Lung (tissue), 12 donors: ENCODE data around the gene TIMM23. TPM values are rescaled to one million over a fixed set of nuclear protein-coding genes. Genes with fewer than 3 reads are reported as not detected.

Experiments
- ATAC-seq: fragments of 200-7000 bp; cut with Tn5 transposase; one replicate; pipeline ENCODE4 v1.9.1; 2020; ENCODE audit warnings: moderate number of reproducible peaks; ENCODE audit not compliant: insufficient read depth, low FRiP score
- DNase-seq, 3 donors: peaks; one replicate each; pipeline ENCODE4 v3.0.0-alpha.2; 2013 to 2017
- H3K27ac ChIP-seq, 2 donors: one replicate each; pipeline ENCODE4 v1.5.1; 2013; ENCODE audit warnings: mild to moderate bottlenecking in 2 of 2, moderate library complexity in 2 of 2, control low read depth in 1 of 2, inconsistent platforms in 1 of 2, low read depth in 1 of 2, low read length in 1 of 2
- H3K27me3 ChIP-seq, 3 donors: one replicate each; pipeline ENCODE4 v1.5.1; 2013; ENCODE audit warnings: low read length in 2 of 3; ENCODE audit not compliant: control insufficient read depth in 3 of 3, insufficient read depth in 3 of 3
- H3K36me3 ChIP-seq, 4 donors: one replicate each; pipeline ENCODE4 v1.5.1; 2013; ENCODE audit warnings: low read length in 4 of 4, mild to moderate bottlenecking in 1 of 4, moderate library complexity in 1 of 4; ENCODE audit not compliant: control insufficient read depth in 4 of 4, insufficient read depth in 4 of 4
- H3K4me1 ChIP-seq, 5 donors: one replicate each; pipeline ENCODE4 v1.5.1; 2013; ENCODE audit warnings: low read length in 5 of 5, mild to moderate bottlenecking in 2 of 5, moderate library complexity in 1 of 5; ENCODE audit not compliant: control insufficient read depth in 5 of 5, insufficient read depth in 5 of 5
- H3K4me3 ChIP-seq: one replicate; pipeline ENCODE4 v1.5.1; 2013; ENCODE audit warnings: mild to moderate bottlenecking, control low read depth, moderate library complexity
- H3K9ac ChIP-seq, 2 donors: one replicate each; pipeline ENCODE4 v1.5.1; 2013; ENCODE audit warnings: low read length in 2 of 2, control low read depth in 1 of 2; ENCODE audit not compliant: insufficient read depth in 1 of 2
- H3K9me3 ChIP-seq, 4 donors: one replicate each; pipeline ENCODE4 v1.5.1; 2013; ENCODE audit warnings: low read length in 3 of 4, mild to moderate bottlenecking in 1 of 4, moderate library complexity in 1 of 4; ENCODE audit not compliant: control insufficient read depth in 4 of 4, insufficient read depth in 3 of 4
- WGBS, 2 donors: extraction: QIAGEN DNeasy Blood & Tissue Kit; methylation state at CpG; one replicate each; pipeline ENCODE4 v1.1.7; 2013; 5-methylcytosine and 5-hydroxymethylcytosine counted together
- polyA plus RNA-seq, 2 donors: library from polyadenylated mRNA; stranded (reverse); fragments of 200-250 nt; gene quantifications; one replicate each; pipeline ENCODE4 v1.2.1, GENCODE V29; 2013
- total RNA-seq, 2 donors: library from RNA; depleted of rRNA in 1 of 2; stranded (reverse); fragments of >200 nt in 1 of 2; gene quantifications; one replicate each; pipeline ENCODE4 v1.2.1, GENCODE V29; 2014 to 2021
- TF ChIP-seq, protein P1 (sequence below): IDR thresholded peaks from 2 replicates; pipeline ENCODE4 v1.5.1; 2012; ENCODE audit warnings: mild to moderate bottlenecking; ENCODE audit errors: control extremely low read depth, extremely low read depth
- donor health status: control.
- donor health status: control.
- donor health status: Bipolar disorder and iron deficiency.
- donor health status: healthy.
- donor health status: DM: yes; HTN: yes; CAD: no.

The TIMM23 gene
- total and polyA plus RNA-seq, 4 donors, result 37.0 to 63.1 (median 46.5) TPM

DNA sequence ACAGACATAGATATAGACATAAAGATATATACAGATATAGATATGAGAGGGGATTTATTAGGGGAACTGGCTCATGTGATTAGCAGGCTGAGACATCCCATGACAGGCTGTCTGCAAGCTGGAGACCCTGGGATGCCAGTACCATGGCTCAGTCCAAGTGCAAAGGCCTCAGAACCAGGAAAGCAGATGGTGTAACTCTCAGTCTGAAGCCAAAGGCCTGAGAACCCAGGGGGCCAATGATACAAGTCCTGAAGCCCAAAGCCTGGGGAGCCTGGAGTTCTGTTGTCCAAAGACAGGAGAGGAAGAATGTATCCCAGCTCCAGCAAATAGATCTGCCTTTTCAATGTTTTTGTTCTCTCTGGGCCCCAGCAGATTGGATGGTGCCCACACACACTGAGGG lies 52.7 kb downstream of the TIMM23 start:
- TF ChIP-seq, protein P1, sequence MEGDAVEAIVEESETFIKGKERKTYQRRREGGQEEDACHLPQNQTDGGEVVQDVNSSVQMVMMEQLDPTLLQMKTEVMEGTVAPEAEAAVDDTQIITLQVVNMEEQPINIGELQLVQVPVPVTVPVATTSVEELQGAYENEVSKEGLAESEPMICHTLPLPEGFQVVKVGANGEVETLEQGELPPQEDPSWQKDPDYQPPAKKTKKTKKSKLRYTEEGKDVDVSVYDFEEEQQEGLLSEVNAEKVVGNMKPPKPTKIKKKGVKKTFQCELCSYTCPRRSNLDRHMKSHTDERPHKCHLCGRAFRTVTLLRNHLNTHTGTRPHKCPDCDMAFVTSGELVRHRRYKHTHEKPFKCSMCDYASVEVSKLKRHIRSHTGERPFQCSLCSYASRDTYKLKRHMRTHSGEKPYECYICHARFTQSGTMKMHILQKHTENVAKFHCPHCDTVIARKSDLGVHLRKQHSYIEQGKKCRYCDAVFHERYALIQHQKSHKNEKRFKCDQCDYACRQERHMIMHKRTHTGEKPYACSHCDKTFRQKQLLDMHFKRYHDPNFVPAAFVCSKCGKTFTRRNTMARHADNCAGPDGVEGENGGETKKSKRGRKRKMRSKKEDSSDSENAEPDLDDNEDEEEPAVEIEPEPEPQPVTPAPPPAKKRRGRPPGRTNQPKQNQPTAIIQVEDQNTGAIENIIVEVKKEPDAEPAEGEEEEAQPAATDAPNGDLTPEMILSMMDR, result no peak
- ATAC-seq, result no peak
- H3K27ac ChIP-seq, result no peak overlapping the region
- no peak overlapping the region for H3K9ac ChIP-seq
- no peaks in the 10 kb centered on the region for H3K36me3 ChIP-seq
- no peaks in the 10 kb centered on the region for H3K27me3 ChIP-seq
- peaks cover 5 to 37% (median 14%) of the 10 kb centered on the region in 5 donors for H3K4me1 ChIP-seq
- DNase-seq, result no peak
- no peak overlapping the region for H3K4me3 ChIP-seq
- no peaks in the 10 kb centered on the region for H3K9me3 ChIP-seq

DNA sequence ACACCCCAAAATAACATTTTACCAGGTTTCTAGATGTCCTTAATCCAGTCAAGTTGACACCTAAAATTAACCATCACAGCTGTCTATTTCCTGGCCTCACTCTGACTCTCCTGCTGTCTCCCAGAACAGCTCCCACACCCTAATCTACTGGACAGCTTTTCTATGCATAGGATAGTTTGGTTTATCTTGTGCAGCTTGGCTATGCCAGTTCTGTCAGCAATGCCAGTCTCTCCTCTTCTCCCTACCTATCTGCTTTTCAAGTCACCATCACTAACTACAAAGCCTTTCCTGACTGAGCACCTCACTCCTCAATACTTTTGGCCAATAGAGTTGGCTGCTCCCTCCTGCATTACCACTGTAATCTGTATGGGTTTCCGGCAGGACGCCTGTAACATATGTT lies 53.1 kb downstream of the TIMM23 start:
- H3K9ac ChIP-seq, result no peak overlapping the region
- no peak overlapping the region for H3K4me3 ChIP-seq
- H3K27ac ChIP-seq, result no peak overlapping the region
- WGBS, 2 donors, result 72 to 90% methylated on average over 2 of the region's 2 CpGs
- H3K27me3 ChIP-seq, result no peaks in the 10 kb centered on the region
- H3K9me3 ChIP-seq, result no peaks in the 10 kb centered on the region
- H3K4me1 ChIP-seq, result peaks cover 2 to 37% (median 13%) of the 10 kb centered on the region in 5 donors
- TF ChIP-seq, protein P1, result no peak
- DNase-seq (no peak), ATAC-seq (no peak)
- no peaks in the 10 kb centered on the region for H3K36me3 ChIP-seq

DNA sequence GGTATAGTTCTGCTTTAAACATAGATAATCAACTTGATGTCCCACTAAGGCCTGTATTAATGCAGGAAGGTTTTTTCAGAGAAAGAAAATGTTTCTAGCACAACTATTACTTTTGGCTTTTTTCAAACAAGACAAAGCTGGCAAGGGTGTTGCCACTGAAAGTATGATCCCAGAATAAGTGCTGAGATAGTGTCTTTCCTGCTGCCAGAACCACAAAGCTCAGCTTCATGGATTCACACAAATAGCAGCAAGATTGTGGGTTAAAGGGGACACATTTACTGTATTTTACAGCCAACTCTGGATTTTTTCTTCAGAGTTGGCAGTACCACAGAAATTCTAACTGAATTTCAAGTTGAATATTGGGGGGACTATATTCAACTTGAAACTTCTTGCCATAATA lies 53.8 kb downstream of the TIMM23 start:
- peaks cover 2 to 40% (median 13%) of the 10 kb centered on the region in 5 donors for H3K4me1 ChIP-seq
- no peaks in the 10 kb centered on the region for H3K9me3 ChIP-seq
- DNase-seq (no peak), ATAC-seq (no peak)
- H3K36me3 ChIP-seq, result no peaks in the 10 kb centered on the region
- no peaks in the 10 kb centered on the region for H3K27me3 ChIP-seq
- no peak overlapping the region for H3K27ac ChIP-seq
- TF ChIP-seq, protein P1, result no peak
- H3K4me3 ChIP-seq, result no peak overlapping the region
- no peak overlapping the region for H3K9ac ChIP-seq
